ENCODE measurements around the gene CCNY.

DNA sequence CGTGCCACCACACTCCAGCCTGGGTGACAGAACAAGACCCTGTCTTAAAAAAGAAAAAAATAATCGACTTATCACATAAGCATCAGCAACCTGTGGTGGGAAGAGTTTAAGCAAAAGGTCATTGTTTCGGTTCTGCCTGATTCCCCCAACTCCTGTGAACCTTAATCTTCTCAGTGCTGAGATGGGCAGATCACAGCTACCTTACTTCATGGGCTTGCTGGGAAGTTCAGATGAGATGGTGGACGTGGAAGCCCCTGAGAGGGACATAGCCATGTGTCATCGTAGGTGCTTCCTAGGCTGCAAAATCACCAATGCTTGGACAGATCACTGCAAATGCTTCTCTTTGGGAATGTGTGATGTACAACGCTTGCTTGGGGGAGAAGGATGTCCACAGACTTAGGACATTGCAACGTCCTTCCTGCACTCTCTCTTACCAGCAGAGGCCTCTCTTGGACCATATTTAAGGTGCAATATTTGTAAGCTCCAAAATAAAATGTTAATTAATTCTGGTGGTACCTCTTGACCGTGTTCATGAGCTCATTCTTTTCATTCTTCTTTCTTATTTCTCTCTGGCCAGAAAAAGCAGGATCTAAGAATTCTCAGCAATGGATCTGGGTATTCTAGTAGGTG is 277.4 kb downstream of the CCNY start:
- TF ChIP-seq SUZ12 (IDR thresholded peaks at IDR 0.05; ENCODE audit: extremely low read depth, insufficient read depth, insufficient read length) (no peak), YY1 (IDR thresholded peaks at IDR 0.05; ENCODE audit: insufficient read depth, insufficient read length) (no peak), ZNF274 (IDR thresholded peaks at IDR 0.05; ENCODE audit: low read depth, low read length) (no peak)
